HepG2 (cell line): ENCODE results near the gene B4GALT7. TPM values are rescaled to one million over a fixed set of nuclear protein-coding genes. Genes with fewer than 3 reads are reported as not detected.

ENCODE experiments used
- ATAC-seq: fragments of 200-7000 bp; cut with Tn5 transposase; 3 replicates; pipeline ENCODE4 v1.9.1; 2020; ENCODE audit warnings: mild to moderate bottlenecking, moderate library complexity
- BruUV-seq: library from RNA; stranded (reverse); fragments of 400-500 nt; replicated peaks from 2 replicates; lab custom pipeline; 2021; lab: Mats Ljungman, UMichigan
- CTCF ChIA-PET: fragments of 300-600 bp; formaldehyde crosslinking; extraction: SDS; loops from one replicate; lab custom pipeline; 2021; ENCODE audit warnings: low total read pairs, inconsistent platforms, low intra/inter-chr PET ratio; lab: Yijun Ruan, JAX
- POLR2A ChIA-PET: fragments of 350-600 bp; sonication (Branson Sonifier 250); formaldehyde crosslinking; loops from one replicate; lab custom pipeline; 2020; ENCODE audit warnings: antibody characterized with exemption, inconsistent platforms; lab: Yijun Ruan, JAX
- DNase-seq: peaks from one replicate; pipeline ENCODE4 v3.0.0-alpha.2; 2015; ENCODE audit warnings: low spot score
- FAIRE-seq: peaks from 3 replicates; lab custom pipeline; 2011; peaks lifted over from hg19 to GRCh38; lab: Jason Lieb, UNC
- H2AFZ ChIP-seq: one replicate; pipeline ENCODE4 v1.6.1; 2011; ENCODE audit warnings: low read length, inconsistent platforms
- H3K27ac ChIP-seq: fragments of 300-600 bp; 3 replicates; pipeline ENCODE4 v1.8.0; 2011; ENCODE audit warnings: mixed run types, mild to moderate bottlenecking, mixed read lengths, low read length, inconsistent platforms; ENCODE audit not compliant: insufficient read depth; ENCODE audit errors: extremely low read length
- H3K27me3 ChIP-seq, 2 experiments: fragments of 200-600 bp in 1 of 2; 2 replicates in 1 of 2; 3 replicates in 1 of 2; pipeline versions ENCODE4 v1.6.0 to v1.8.0; 2011; ENCODE audit warnings: low read length in 2 of 2, mild to moderate bottlenecking in 2 of 2, moderate library complexity in 2 of 2, inconsistent platforms in 1 of 2; ENCODE audit not compliant: insufficient read depth in 2 of 2, control insufficient read depth in 1 of 2
- H3K36me3 ChIP-seq, 2 experiments: fragments of 200-600 bp in 1 of 2; replicated peaks in 1 of 2; 2 replicates in 1 of 2; 3 replicates in 1 of 2; pipeline versions ENCODE4 v1.5.1 to v1.8.0; 2011; ENCODE audit warnings: low read length in 2 of 2, inconsistent platforms in 1 of 2; ENCODE audit not compliant: insufficient read depth in 2 of 2, control insufficient read depth in 1 of 2
- H3K4me1 ChIP-seq: 2 replicates; pipeline ENCODE4 v1.5.1; 2012; ENCODE audit warnings: low read length, inconsistent platforms; ENCODE audit not compliant: insufficient read depth
- H3K4me2 ChIP-seq: 2 replicates; pipeline ENCODE4 v1.6.0; 2011; ENCODE audit warnings: low read depth, low read length, inconsistent platforms
- H3K4me3 ChIP-seq, 3 experiments: fragments of 200-600 bp in 1 of 3; sonication (generic), shearing (Covaris generic) in 1 of 3; replicated peaks in 1 of 3; 2 replicates each; pipeline ENCODE4 v1.5.1; 2011 to 2016; ENCODE audit warnings: low read length in 3 of 3, inconsistent platforms in 2 of 3, low read depth in 2 of 3, mild to moderate bottlenecking in 2 of 3, control low read depth in 1 of 3, mixed read lengths in 1 of 3; ENCODE audit not compliant: insufficient read depth in 1 of 3
- H3K79me2 ChIP-seq: one replicate; pipeline ENCODE4 v1.6.1; 2011; ENCODE audit warnings: low read length, inconsistent platforms; ENCODE audit not compliant: insufficient read depth
- H3K9ac ChIP-seq: 2 replicates; pipeline ENCODE4 v1.6.0; 2011; ENCODE audit warnings: mild to moderate bottlenecking, low read depth, low read length, inconsistent platforms; ENCODE audit not compliant: insufficient read depth
- H3K9me3 ChIP-seq: 2 replicates; pipeline ENCODE4 v1.5.1; 2012; ENCODE audit warnings: mild to moderate bottlenecking, low read length
- H4K20me1 ChIP-seq: 2 replicates; pipeline ENCODE4 v1.6.0; 2011; ENCODE audit warnings: inconsistent platforms, mild to moderate bottlenecking, low read length, moderate library complexity; ENCODE audit not compliant: insufficient read depth
- FOXP1 ChIP-seq, 2 experiments: fragments of 450-650 bp in 1 of 2; IDR thresholded peaks; 2 replicates each; pipeline ENCODE4 v1.6.1; 2017 to 2018; ENCODE audit warnings: antibody characterized with exemption in 1 of 2
- GATA4 ChIP-seq: sonication (generic); IDR thresholded peaks from 2 replicates; pipeline ENCODE4 v1.6.1; 2016; ENCODE audit warnings: antibody characterized with exemption, low read depth, borderline replicate concordance
- KDM6A ChIP-seq: IDR thresholded peaks from 2 replicates; pipeline ENCODE4 v1.6.1; 2016; ENCODE audit warnings: low read depth
- WGBS: methylation state at CpG from one replicate; pipeline ENCODE4 v1.1.6; 2017; ENCODE audit warnings: low lambda C conversion rate; 5-methylcytosine and 5-hydroxymethylcytosine counted together
- in situ Hi-C: cut with HindIII; loops from 2 replicates; pipeline ENCODE4 v1.10.0; 2017; ENCODE audit warnings: low pct_unique_long_range_greater_than_20kb; ENCODE audit not compliant: extremely low pct_ligation_motif_present
- intact Hi-C: fragments of 100-400 bp; cut with micrococcal nuclease; formaldehyde crosslinking; loops from one replicate; pipeline ENCODE4 v1.10.0; 2022; ENCODE audit not compliant: unreplicated experiment
- polyA plus RNA-seq, 8 experiments: library from polyadenylated mRNA; depleted of rRNA in 3 of 8; stranded (reverse) in 7 of 8; unstranded in 1 of 8; fragments of >200 nt; fragmentation: Illumina TruSeq in 4 of 8; extraction: Trizol in 4 of 8; gene quantifications; 2 replicates each; pipeline versions ENCODE4 v1.2.1 to v1.2.3, GENCODE V29; 2011 to 2016; ENCODE audit warnings: low read depth in 4 of 8, missing spikeins in 1 of 8, mixed read lengths in 1 of 8; ENCODE audit not compliant: insufficient read depth in 1 of 8
- total RNA-seq, 5 experiments: library from RNA; depleted of rRNA; stranded (reverse); fragments of >200 nt; fragmentation: Illumina TruSeq; extraction: Trizol; gene quantifications; 2 replicates each; pipeline ENCODE4 v1.2.3, GENCODE V29; 2016; ENCODE audit warnings: low read depth in 1 of 5
- TF ChIP-seq, protein P1 (sequence below): sonication (generic); formaldehyde crosslinking; IDR thresholded peaks from 2 replicates; pipeline ENCODE4 v1.4.0; 2020; ENCODE audit warnings: low read depth, mild to moderate bottlenecking, missing genetic modification reagents

Gene B4GALT7
- total and polyA plus RNA-seq, 2 of the 13 experiments (the other 11 are each of a cell fraction or from before 2014, with no cell fraction given) = 16.4 to 20.5 TPM

DNA sequence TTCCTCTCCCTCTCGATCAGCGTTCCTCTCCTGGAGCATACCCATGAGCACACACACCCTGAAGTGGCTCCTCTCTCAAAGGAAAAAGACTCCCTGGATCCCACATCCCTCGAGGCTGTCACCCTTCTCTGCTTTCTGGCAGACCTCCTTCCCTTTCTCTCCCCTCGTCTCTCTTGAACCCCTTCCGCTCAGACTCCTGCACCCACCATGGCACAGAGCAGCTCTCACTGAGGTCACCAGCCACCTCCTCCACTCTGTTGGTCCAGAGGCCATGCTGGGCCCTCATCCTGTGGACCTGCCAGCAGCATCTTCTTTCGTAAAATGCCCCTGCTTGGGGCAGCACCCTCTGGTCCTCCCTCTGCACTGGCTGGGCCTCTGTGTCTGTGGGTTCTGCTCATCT, 5.7 kb downstream of the B4GALT7 start:
- CTCF ChIA-PET = no interaction called here
- TF ChIP-seq, protein P1, sequence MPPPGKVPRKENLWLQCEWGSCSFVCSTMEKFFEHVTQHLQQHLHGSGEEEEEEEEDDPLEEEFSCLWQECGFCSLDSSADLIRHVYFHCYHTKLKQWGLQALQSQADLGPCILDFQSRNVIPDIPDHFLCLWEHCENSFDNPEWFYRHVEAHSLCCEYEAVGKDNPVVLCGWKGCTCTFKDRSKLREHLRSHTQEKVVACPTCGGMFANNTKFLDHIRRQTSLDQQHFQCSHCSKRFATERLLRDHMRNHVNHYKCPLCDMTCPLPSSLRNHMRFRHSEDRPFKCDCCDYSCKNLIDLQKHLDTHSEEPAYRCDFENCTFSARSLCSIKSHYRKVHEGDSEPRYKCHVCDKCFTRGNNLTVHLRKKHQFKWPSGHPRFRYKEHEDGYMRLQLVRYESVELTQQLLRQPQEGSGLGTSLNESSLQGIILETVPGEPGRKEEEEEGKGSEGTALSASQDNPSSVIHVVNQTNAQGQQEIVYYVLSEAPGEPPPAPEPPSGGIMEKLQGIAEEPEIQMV (CRISPR knock-in tag) = no peak
- no peak for TF ChIP-seq GATA4
- no peak for TF ChIP-seq KDM6A
- TF ChIP-seq FOXP1 (IDR thresholded peaks at IDR 0.05) = no peak
- no peak for TF ChIP-seq FOXP1 (CRISPR knock-in tag; IDR thresholded peaks at IDR 0.05)
- Histone ChIP-seq H2AFZ (no peak overlapping the region), H3K27ac (no peak overlapping the region), H3K79me2 (peaks cover 2% of the 10 kb centered on the region), H3K9ac (no peak overlapping the region), H3K36me3 (no peaks in the 10 kb centered on the region; a peak in 2 of 5 replicates), H3K4me3 (no peak overlapping the region), H3K4me1 (peaks cover 24% of the 10 kb centered on the region), H3K9me3 (no peaks in the 10 kb centered on the region), H4K20me1 (no peaks in the 10 kb centered on the region), H3K4me2 (no peak overlapping the region), H3K27me3 (no peaks in the 10 kb centered on the region)
- no TSS peak for BruUV-seq
- DNase-seq (no peak), FAIRE-seq (no peak), ATAC-seq (no peak)
- POLR2A ChIA-PET = no interaction called here
- intact Hi-C loops = loop anchor here (2.0 kb wide), 1 partner anchor 33 kb away; no protein-coding TSS in a partner anchor
- WGBS = 89% methylated on average over 6 of the region's 6 CpGs
- in situ Hi-C loops = loop anchor here (25.0 kb wide), 1 partner anchor 457 kb away; no protein-coding TSS in a partner anchor
